HL-60 (cell line): Measurements from ENCODE around the gene NAT8L.

Experiments
- DNase-seq, 2 experiments: peaks; one replicate each; pipeline ENCODE4 v3.0.0-alpha.2; 2010 to 2020; ENCODE audit warnings: low read depth in 1 of 2, low spot score in 1 of 2
- H3K27ac ChIP-seq: fragments of 250-450 bp; sonication (Bioruptor Pico); replicated peaks from 2 replicates; pipeline ENCODE4 v1.5.1; 2020; ENCODE audit warnings: mild to moderate bottlenecking, moderate library complexity
- H3K27me3 ChIP-seq: fragments of 250-450 bp; sonication (Bioruptor Pico); 2 replicates; pipeline ENCODE4 v1.5.1; 2021; ENCODE audit warnings: mild to moderate bottlenecking, moderate library complexity; ENCODE audit not compliant: insufficient read depth, poor library complexity, severe bottlenecking
- H3K4me3 ChIP-seq: replicated peaks from 2 replicates; pipeline ENCODE4 v1.5.1; 2011; ENCODE audit warnings: mild to moderate bottlenecking, control low read depth, low read length; ENCODE audit not compliant: insufficient read depth
- GABPA ChIP-seq: IDR thresholded peaks from 2 replicates; pipeline ENCODE4 v1.6.1; 2012; ENCODE audit warnings: low read depth
- POLR2AphosphoS5 ChIP-seq: IDR thresholded peaks from 2 replicates; pipeline ENCODE4 v1.6.1; 2012; ENCODE audit warnings: low read depth
- SPI1 ChIP-seq: IDR thresholded peaks from 2 replicates; pipeline ENCODE4 v1.6.1; 2012; ENCODE audit warnings: low read depth, mild to moderate bottlenecking, borderline replicate concordance
- TF ChIP-seq, protein P1 (sequence below): IDR thresholded peaks from one replicate; pipeline ENCODE4 v1.5.1; 2011; ENCODE audit warnings: low read length, control low read depth, inconsistent platforms; ENCODE audit not compliant: insufficient read depth
- TF ChIP-seq, protein P2 (sequence below): IDR thresholded peaks from 2 replicates; pipeline ENCODE4 v1.6.1; 2012; ENCODE audit warnings: low read depth; ENCODE audit not compliant: insufficient replicate concordance

Gene NAT8L

DNA sequence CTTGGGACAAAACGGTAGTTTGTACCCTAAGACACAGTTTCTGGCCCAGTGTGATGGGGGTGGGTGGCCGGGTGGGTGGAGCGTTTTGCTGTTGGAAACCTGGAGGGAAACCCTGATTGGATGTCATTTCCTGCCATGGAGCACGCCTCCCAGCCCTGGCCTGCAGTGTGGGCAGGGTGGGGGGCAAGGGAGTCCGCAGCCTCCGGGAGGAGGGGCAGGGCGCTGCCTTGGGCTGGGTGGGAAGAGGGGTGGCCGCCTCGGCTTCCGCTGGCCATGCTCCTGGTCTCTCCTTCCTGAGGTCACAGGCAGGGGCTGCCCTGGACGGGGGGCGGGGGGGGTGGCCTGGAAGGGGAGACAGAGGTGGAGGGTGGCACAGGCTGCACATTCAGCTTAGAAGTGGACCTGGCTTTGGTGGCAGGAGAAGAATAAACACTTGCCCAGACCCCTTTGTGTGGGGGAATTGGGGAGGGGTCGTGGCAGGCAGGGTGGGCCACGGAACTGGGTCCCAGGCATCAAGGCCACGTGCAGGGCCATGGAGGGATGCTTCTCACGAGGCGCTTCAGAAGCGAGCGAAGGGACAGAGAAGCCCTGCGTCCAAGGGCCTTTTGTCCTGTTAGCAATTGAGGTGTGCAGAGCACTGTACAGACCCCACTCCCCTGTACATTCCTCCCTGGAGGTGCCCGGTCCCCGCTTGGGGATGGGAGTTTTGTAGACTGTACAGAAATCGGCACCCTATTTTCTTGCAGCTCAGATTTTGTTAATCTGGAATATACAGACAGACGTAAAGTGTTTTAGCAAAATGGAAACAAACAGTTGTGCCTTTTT is 6.2 kb downstream of the NAT8L start:
- TF ChIP-seq, protein P1, sequence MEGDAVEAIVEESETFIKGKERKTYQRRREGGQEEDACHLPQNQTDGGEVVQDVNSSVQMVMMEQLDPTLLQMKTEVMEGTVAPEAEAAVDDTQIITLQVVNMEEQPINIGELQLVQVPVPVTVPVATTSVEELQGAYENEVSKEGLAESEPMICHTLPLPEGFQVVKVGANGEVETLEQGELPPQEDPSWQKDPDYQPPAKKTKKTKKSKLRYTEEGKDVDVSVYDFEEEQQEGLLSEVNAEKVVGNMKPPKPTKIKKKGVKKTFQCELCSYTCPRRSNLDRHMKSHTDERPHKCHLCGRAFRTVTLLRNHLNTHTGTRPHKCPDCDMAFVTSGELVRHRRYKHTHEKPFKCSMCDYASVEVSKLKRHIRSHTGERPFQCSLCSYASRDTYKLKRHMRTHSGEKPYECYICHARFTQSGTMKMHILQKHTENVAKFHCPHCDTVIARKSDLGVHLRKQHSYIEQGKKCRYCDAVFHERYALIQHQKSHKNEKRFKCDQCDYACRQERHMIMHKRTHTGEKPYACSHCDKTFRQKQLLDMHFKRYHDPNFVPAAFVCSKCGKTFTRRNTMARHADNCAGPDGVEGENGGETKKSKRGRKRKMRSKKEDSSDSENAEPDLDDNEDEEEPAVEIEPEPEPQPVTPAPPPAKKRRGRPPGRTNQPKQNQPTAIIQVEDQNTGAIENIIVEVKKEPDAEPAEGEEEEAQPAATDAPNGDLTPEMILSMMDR: no peak
- TF ChIP-seq, protein P2, sequence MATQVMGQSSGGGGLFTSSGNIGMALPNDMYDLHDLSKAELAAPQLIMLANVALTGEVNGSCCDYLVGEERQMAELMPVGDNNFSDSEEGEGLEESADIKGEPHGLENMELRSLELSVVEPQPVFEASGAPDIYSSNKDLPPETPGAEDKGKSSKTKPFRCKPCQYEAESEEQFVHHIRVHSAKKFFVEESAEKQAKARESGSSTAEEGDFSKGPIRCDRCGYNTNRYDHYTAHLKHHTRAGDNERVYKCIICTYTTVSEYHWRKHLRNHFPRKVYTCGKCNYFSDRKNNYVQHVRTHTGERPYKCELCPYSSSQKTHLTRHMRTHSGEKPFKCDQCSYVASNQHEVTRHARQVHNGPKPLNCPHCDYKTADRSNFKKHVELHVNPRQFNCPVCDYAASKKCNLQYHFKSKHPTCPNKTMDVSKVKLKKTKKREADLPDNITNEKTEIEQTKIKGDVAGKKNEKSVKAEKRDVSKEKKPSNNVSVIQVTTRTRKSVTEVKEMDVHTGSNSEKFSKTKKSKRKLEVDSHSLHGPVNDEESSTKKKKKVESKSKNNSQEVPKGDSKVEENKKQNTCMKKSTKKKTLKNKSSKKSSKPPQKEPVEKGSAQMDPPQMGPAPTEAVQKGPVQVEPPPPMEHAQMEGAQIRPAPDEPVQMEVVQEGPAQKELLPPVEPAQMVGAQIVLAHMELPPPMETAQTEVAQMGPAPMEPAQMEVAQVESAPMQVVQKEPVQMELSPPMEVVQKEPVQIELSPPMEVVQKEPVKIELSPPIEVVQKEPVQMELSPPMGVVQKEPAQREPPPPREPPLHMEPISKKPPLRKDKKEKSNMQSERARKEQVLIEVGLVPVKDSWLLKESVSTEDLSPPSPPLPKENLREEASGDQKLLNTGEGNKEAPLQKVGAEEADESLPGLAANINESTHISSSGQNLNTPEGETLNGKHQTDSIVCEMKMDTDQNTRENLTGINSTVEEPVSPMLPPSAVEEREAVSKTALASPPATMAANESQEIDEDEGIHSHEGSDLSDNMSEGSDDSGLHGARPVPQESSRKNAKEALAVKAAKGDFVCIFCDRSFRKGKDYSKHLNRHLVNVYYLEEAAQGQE: no peak
- TF ChIP-seq POLR2AphosphoS5: no peak
- TF ChIP-seq SPI1: no peak
- no peak for TF ChIP-seq GABPA
- H3K27me3 ChIP-seq: no peaks in the 10 kb centered on the region
- no peak overlapping the region for H3K4me3 ChIP-seq
- H3K27ac ChIP-seq: no peak overlapping the region
- no peak for DNase-seq

DNA sequence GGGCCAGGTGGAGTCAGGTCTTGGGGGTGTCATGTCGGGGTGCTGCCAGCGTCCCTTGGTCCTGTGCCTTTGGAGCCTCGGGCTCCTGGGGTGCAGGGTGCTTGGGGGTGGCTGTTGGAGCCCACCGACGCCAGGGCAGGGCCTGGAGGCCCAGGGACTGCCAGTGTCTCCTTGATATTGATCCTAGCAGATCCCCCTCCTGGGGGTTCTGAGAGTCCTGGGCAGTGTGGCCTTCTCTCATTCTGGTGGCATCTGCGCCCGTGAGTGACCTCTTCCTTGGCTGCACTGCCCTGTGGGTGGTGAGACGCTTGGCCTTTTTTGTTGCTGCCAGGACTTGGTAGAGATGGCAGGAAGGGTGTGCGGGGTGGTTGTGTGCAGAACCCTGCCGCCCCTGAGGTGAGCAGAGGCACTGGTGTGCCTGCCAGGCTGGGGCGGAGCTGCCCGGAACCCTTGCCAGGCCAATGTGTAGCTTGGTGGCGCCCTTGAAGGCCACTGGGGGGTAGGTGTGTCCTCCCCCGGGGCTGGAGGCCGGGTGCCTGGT is 7.0 kb downstream of the NAT8L start:
- TF ChIP-seq, protein P2: no peak
- no peak for TF ChIP-seq POLR2AphosphoS5
- TF ChIP-seq, protein P1: no peak
- TF ChIP-seq GABPA: no peak
- H3K4me3 ChIP-seq: no peak overlapping the region
- no peak for DNase-seq
- no peaks in the 10 kb centered on the region for H3K27me3 ChIP-seq
- H3K27ac ChIP-seq: no peak overlapping the region

DNA sequence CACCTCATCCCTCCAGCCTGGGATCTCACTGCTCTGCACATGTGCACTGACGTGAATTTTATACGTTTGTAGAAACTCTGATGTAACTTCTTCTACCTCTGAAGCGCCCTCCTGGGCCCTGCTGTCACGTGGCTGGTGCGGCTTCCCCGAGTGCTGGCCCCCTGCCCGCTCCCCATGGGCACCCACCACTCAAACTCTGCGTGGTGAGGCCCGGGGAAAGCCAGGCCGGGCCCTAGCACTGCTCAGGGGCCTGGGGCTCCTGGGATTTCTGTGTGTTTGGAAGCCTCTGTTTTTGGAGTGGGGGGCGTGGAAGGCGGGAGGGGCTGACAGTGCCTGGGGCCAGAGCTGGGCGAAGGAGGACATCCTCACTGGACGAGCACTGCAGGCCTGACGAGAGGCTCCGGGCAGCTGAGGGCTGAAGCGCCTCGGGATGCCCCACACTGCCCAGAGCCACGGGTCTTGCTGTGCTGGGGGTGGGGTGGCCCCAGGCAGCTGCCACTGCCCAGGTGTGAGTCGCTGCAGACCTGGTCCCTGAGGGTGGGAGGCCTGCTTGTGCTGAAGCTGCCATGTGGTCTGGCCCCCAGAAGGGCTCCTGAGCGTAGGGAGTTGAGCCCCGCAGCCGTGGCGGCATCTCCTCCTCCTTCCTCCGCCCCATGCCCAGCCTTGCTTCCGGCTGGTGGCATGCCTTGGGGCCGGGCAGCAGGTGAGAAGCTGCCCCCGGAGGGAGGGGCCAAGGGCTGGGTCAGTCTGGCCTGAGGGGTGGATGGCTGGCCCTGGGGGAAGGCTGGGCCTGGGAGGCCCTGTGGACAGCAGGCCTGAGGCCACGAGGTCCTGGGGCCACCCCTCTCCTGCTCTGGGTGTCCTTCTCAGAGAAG is 7.7 kb downstream of the NAT8L start:
- TF ChIP-seq, protein P2: no peak
- TF ChIP-seq, protein P1: no peak
- TF ChIP-seq SPI1: no peak
- TF ChIP-seq POLR2AphosphoS5: no peak
- no peak for DNase-seq
- no peaks in the 10 kb centered on the region for H3K27me3 ChIP-seq
- no peak overlapping the region for H3K27ac ChIP-seq
- H3K4me3 ChIP-seq: no peak overlapping the region
